AG04450 (cell line): ENCODE results near the gene TBC1D16. TPM values are rescaled to one million over a fixed set of nuclear protein-coding genes. Genes with fewer than 3 reads are reported as not detected.

Experiments
- CTCF ChIA-PET: fragments of 300-600, 350-600 bp; formaldehyde crosslinking; extraction: SDS; loops from one replicate; lab custom pipeline; 2022; ENCODE audit warnings: antibody characterized with exemption, inconsistent platforms; lab: Charles Lee
- POLR2A ChIA-PET: fragments of 350-600 bp; formaldehyde crosslinking; extraction: SDS; loops from one replicate; lab custom pipeline; 2021; ENCODE audit warnings: antibody characterized with exemption, inconsistent platforms; lab: Yijun Ruan, JAX
- DNase-seq: peaks from one replicate; pipeline ENCODE4 v3.0.0-alpha.2; 2011; ENCODE audit warnings: low read depth, low spot score
- H3K27ac ChIP-seq: one replicate; pipeline ENCODE4 v1.5.1; 2012; ENCODE audit warnings: low read depth, low read length, control low read depth
- H3K27me3 ChIP-seq: one replicate; pipeline ENCODE4 v1.6.0; 2012; ENCODE audit warnings: low read length; ENCODE audit not compliant: control insufficient read depth, insufficient read depth
- H3K4me3 ChIP-seq: 2 replicates; pipeline ENCODE4 v1.5.1; 2011; ENCODE audit warnings: mild to moderate bottlenecking, low read depth, low read length, control low read depth
- H3K9me3 ChIP-seq: 2 replicates; pipeline ENCODE4 v1.5.1; 2012; ENCODE audit warnings: low read length; ENCODE audit not compliant: control insufficient read depth, insufficient read depth
- polyA plus RNA-seq: library from polyadenylated mRNA; depleted of rRNA; stranded (reverse); fragments of >200 nt; gene quantifications from 2 replicates; pipeline ENCODE4 v1.2.3, GENCODE V29; 2011
- TF ChIP-seq, protein P1 (sequence below): IDR thresholded peaks from 2 replicates; pipeline ENCODE4 v1.5.1; 2011; ENCODE audit warnings: low read depth, low read length, control low read depth, inconsistent platforms

Gene TBC1D16
- polyA plus RNA-seq, 1 experiment: 10.9 TPM

DNA sequence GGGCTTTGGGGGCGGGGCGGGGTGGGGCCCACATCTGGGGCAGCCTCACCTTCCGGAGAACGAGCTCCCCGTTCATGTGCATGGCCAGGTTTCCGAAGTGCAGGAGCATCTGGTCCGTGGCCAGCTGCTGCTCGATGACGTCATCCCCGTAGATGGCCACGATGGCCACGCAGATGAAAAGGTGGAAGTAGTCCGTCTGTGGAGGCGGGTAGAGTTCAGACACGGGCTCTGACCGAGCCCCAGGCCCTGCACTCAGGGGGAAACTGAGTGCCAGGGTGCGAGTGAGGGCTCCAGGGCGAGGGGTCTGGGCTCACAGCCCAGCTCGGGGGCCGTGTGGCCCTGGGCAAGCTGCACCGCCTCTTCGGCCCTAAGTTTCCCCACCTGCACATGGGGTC is 93.7 kb downstream of the TBC1D16 start:
- no peak for DNase-seq
- TF ChIP-seq, protein P1, sequence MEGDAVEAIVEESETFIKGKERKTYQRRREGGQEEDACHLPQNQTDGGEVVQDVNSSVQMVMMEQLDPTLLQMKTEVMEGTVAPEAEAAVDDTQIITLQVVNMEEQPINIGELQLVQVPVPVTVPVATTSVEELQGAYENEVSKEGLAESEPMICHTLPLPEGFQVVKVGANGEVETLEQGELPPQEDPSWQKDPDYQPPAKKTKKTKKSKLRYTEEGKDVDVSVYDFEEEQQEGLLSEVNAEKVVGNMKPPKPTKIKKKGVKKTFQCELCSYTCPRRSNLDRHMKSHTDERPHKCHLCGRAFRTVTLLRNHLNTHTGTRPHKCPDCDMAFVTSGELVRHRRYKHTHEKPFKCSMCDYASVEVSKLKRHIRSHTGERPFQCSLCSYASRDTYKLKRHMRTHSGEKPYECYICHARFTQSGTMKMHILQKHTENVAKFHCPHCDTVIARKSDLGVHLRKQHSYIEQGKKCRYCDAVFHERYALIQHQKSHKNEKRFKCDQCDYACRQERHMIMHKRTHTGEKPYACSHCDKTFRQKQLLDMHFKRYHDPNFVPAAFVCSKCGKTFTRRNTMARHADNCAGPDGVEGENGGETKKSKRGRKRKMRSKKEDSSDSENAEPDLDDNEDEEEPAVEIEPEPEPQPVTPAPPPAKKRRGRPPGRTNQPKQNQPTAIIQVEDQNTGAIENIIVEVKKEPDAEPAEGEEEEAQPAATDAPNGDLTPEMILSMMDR: no peak

DNA sequence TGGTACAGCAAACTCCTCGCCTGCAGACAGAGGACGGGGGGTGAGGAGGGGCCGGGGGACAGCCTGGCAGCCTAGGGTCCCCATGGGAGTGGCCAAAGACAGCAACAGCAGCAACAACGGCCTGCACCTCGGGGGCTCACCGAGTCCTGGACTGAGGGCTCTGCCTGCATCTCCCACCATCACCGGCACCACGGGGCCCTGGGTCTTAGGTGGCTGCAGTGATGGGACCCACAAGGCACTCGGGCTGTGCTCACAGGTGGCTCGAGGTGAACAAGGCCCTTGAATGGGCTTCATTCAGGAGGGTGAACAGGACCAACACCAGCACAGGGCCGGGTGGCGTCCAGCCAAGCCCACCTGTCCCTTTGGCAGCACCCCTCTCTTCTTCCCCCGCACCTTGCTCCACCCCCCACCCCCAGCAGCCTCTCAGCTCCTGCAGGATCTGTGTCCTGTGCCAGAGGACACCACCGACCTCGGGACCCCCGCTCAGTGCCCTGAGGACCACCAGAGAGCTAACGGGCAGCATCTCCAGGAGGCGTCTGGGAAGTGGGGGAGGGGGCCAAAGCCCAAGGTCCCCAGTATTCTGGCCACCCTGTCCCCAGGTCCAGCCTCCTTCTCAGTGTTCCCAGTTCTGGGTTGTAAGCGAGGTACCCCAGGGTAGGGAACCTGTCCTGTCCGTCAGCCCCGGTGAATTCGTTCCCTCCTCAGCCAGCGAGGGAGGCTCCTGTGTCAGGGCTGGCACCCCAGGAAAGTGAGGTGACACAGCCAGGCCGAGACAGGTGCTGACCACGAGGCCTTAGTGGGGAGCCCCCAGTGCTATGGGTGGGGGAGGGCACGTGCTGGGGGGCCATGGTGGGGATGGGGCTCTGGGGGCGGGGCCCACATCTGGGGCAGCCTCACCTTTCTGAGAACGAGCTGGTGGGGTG is 94.3 kb downstream of the TBC1D16 start:
- Histone ChIP-seq H3K9me3 (peaks cover 7% of the 10 kb centered on the region; the same call in 1 of the 2 replicates), H3K4me3 (no peak overlapping the region), H3K27me3 (no peaks in the 10 kb centered on the region), H3K27ac (no peak overlapping the region)
- no peak for DNase-seq
- ChIA-PET POLR2A (no interaction called here), CTCF (no interaction called here)
- TF ChIP-seq, protein P1: no peak

More for the DNA sequence above, 93.7 kb downstream of the TBC1D16 start:
- Histone ChIP-seq H3K9me3 (peaks cover 7% of the 10 kb centered on the region; the same call in 1 of the 2 replicates), H3K4me3 (no peak overlapping the region), H3K27me3 (no peaks in the 10 kb centered on the region), H3K27ac (no peak overlapping the region)
- POLR2A ChIA-PET: no interaction called here
- CTCF ChIA-PET: no interaction called here

DNA sequence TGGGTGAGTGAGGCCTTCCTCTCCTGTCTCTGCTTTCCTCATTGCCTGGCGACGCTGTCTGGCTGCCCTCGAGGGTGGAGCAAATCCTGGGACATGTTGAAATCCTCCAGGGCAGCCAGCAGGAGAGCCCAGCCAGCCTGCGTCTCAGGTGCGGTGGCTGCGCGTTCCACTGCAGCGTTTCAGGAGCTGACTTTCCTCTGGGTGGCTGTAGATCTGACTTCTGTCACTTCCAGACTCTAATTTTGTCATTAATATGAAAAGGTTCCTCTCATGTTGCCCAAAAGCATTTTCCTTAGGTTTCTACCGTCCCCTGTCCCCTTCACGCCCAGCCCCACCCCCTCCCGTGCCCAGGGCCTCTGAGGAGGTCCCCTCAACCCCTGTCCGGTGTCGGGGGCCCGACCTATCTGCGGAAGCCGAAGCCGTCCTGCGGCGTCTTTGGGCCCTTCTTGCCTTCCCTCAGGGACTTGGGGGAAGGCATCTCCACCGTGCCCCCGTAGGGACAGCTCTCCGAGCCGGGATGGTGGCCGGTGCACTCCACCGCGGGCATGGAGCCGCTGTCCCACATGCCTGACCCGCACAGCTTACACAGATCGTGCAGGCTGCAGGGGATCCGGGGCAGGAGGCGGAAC is 95.1 kb downstream of the TBC1D16 start:
- ChIA-PET POLR2A (no interaction called here), CTCF (no interaction called here)
- TF ChIP-seq, protein P1: no peak
- H3K27ac ChIP-seq: no peak overlapping the region
- peaks cover 7% of the 10 kb centered on the region; the same call in 1 of the 2 replicates for H3K9me3 ChIP-seq
- H3K27me3 ChIP-seq: no peaks in the 10 kb centered on the region
- H3K4me3 ChIP-seq: no peak overlapping the region
- no peak for DNase-seq

DNA sequence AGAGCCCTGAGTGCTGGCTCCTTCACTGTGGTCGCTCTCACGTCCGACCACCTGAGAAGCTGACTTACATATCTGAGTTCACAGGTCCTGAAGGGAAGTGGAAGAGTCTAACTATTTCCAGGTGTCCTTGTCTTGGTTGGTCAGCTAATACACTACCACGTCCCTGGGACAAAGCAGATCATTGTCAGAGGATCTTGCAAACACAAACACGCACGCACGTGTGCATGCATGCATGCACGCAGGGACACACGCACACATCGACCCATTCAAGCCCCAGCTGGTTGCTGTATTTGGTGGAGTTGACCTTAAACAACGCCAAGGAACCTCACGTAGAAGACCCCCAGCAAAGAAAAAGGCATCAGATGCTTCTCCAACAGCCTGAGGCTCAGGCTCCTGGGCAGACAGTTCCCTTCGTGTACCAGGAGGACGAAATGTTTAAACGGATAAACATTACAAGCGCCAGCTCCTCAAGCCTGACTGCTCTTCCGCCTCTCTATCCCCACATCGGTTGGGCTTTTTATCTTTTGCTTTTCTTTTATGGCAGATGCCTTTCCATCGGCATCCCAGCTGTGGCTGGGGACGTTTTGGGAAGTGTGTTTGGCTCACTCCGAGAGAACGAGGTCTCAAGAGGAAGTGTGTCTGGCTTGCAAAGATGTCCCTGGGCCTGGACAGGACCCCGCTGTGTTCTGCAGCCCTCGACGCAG is 95.8 kb downstream of the TBC1D16 start:
- H3K27ac ChIP-seq: no peak overlapping the region
- POLR2A ChIA-PET: no interaction called here
- TF ChIP-seq, protein P1: no peak
- H3K27me3 ChIP-seq: no peaks in the 10 kb centered on the region
- H3K4me3 ChIP-seq: no peak overlapping the region
- H3K9me3 ChIP-seq: peaks cover 7% of the 10 kb centered on the region; the same call in 1 of the 2 replicates
- DNase-seq: no peak
- CTCF ChIA-PET: no interaction called here
